Left hindlimb (tissue), 1 donor: ENCODE results near the gene TOMM40.

Source experiments
- DNase-seq: peaks from one replicate; pipeline ENCODE4 v3.0.0-alpha.2; 2018

The TOMM40 gene

GRCh38 chr19:44931541-44931940 is 40.5 kb downstream of the TOMM40 start:
- DNase-seq: no peak

DNA sequence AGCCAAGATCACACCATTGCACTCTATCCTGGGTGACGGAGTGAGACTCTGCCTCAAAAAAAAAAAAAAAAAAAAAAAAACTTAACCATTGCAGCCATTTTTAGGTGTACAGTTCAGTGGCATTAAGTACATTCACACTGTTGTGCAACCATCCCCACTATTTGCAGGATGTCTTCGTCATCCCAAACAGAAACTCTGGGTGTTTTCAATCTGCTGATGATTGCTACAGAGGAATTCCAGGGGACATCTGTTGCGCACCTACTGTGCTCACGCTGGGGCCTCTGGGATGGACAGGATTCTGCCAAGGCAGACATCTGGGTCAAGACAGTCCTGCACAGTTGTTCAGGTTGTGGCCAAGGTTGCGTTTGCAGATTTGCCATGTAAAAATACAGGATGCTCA is 48.6 kb downstream of the TOMM40 start:
- no peak for DNase-seq

- DNase-seq: no peak
Measured at GRCh38 chr19:44942067-44942571, 51.1 kb downstream of the TOMM40 start, which contains the start of gene APOC4. Gene APOC4, plus strand, starts transcription at chr19:44942237. Its CDS starts 41 bp downstream, at chr19:44942278.

GRCh38 chr19:44943801-44944249 is 52.8 kb downstream of the TOMM40 start:
- no peak for DNase-seq

- no peak for DNase-seq
Measured at GRCh38 chr19:44947041-44947581, 56.1 kb downstream of the TOMM40 start.

- DNase-seq: no peak
Measured at GRCh38 chr19:44948237-44948636, 57.2 kb downstream of the TOMM40 start.

DNA sequence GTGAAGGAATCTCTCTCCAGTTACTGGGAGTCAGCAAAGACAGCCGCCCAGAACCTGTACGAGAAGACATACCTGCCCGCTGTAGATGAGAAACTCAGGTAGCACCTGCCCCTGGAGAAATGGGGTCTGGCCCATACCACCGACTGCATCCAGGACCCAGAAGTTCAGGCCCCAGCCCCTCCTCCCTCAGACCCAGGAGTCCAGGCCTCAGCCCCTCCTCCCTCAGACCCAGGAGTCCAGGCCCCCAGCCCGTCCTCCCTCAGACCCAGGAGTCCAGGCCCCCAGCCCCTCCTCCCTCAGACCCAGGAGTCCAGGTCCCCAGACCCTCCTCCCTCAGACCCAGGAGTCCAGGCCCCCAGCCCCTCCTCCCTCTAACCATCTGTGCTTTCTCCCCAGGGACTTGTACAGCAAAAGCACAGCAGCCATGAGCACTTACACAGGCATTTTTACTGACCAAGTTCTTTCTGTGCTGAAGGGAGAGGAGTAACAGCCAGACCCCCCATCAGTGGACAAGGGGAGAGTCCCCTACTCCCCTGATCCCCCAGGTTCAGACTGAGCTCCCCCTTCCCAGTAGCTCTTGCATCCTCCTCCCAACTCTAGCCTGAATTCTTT is 57.8 kb downstream of the TOMM40 start:
- no peak for DNase-seq

GRCh38 chr19:44949550-44949949 is 58.5 kb downstream of the TOMM40 start:
- no peak for DNase-seq

DNA sequence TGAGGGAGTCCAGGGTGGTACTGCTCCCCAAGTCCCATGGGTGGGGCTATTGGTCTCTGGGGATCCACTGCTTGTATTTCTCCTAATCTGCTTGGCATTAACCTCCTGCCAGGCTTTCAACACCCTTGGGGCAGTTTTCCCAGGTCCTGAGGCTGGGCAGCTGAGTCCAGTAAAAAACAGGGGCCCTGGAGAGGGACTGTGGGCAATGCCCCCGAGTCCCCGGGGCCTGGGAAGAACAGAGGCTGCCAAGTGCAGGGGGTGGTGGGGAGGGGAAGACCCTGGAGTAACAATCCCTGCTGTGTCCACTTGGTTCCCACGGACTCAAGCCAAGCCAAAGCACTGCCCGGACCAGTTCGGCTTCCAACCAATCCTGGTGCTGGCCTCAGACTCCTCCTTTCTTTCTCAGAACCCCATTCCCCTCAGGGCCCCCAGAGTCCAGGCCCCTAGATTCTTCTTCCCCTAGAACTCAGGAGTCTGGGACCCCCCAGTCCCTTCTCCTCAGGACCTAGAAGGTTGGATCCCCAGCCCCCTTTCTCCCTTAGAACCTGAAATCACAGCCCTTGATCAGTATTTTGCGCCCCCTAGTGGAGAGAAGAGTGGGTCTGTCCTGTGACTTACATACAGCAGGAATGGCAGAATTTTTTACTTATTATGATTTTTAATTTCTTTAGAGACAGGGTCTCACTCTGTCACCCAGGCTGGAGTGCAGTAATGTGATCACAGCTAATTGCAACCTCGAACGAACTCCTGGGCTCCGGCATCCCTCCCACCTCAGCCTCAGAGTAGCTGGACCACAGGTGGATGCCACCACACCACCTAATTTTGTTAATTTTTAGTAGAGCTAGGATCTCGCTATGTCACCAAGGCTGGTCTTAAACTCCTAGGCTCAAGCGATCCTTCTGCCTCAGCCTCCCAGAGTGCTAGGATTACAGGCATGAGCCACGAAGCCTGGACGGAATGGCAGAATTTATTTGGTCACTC is 60.4 kb downstream of the TOMM40 start:
- DNase-seq: peak; percentile 66
